ENCODE data around the gene P2RX4. TPM values are rescaled to one million over a fixed set of nuclear protein-coding genes. Genes with fewer than 3 reads are reported as not detected.
A peak's percentile ranks its signal among the peaks of the same experiment; 100 is the strongest.

P2RX4 gene
- total RNA-seq, 4 donors from 2014 or later = 42.9 to 248 (median 154) TPM

DNA sequence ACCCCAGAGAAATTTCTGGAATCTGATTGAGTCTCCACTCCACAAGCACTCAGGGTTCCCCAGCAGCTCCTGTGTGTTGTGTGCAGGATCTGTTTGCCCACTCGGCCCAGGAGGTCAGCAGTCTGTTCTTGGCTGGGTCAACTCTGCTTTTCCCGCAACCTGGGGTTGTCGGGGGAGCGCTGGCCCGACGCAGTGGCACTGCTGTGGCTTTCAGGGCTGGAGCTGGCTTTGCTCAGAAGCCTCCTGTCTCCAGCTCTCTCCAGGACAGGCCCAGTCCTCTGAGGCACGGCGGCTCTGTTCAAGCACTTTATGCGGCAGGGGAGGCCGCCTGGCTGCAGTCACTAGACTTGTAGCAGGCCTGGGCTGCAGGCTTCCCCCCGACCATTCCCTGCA, 23.7 kb downstream of the P2RX4 start:
- no peak for DNase-seq

DNA sequence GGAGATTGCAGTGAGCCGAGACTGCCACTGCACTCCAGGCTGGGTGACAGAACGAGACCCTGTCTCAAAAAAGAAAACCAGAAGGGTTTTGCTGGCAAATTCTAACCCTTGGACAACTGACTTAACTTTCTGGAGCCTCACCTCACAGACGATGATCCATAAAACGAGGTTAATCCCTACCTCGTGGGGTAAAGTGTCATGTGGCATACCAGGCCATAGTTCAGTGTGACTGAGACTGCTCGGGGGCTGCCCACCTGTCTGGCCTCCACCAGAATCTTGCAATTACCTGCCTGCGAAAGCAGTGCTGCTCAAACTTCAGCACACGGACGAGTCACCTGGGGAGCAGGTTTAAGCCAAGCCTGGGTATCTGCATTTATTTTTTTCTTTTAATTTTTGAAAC, 26.8 kb downstream of the P2RX4 start:
- no peak for DNase-seq
- Histone ChIP-seq H3K9me3 (no peaks in the 10 kb centered on the region), H3K4me3 (no peak overlapping the region), H3K27me3 (no peaks in the 10 kb centered on the region), H3K27ac (no peak overlapping the region), H3K36me3 (peaks cover 0 to 62% (median 0%) of the 10 kb centered on the region in 3 donors), H3K4me1 (peaks cover 0 to 32% (median 10%) of the 10 kb centered on the region in 4 donors)
- no peak for TF ChIP-seq POLR2A (IDR thresholded peaks at IDR 0.05)
- TF ChIP-seq, protein P1, sequence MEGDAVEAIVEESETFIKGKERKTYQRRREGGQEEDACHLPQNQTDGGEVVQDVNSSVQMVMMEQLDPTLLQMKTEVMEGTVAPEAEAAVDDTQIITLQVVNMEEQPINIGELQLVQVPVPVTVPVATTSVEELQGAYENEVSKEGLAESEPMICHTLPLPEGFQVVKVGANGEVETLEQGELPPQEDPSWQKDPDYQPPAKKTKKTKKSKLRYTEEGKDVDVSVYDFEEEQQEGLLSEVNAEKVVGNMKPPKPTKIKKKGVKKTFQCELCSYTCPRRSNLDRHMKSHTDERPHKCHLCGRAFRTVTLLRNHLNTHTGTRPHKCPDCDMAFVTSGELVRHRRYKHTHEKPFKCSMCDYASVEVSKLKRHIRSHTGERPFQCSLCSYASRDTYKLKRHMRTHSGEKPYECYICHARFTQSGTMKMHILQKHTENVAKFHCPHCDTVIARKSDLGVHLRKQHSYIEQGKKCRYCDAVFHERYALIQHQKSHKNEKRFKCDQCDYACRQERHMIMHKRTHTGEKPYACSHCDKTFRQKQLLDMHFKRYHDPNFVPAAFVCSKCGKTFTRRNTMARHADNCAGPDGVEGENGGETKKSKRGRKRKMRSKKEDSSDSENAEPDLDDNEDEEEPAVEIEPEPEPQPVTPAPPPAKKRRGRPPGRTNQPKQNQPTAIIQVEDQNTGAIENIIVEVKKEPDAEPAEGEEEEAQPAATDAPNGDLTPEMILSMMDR (IDR thresholded peaks at IDR 0.05) = no peak

More for the DNA sequence above, 23.7 kb downstream of the P2RX4 start:
- TF ChIP-seq, protein P1 (IDR thresholded peaks at IDR 0.05) = no peak
- H3K4me3 ChIP-seq = no peak overlapping the region
- H3K27ac ChIP-seq = no peak overlapping the region
- no peaks in the 10 kb centered on the region for H3K27me3 ChIP-seq
- H3K36me3 ChIP-seq = peaks cover 0 to 66% (median 0%) of the 10 kb centered on the region in 3 donors
- H3K4me1 ChIP-seq = peaks cover 0 to 19% (median 0%) of the 10 kb centered on the region in 4 donors
- no peaks in the 10 kb centered on the region for H3K9me3 ChIP-seq

DNA sequence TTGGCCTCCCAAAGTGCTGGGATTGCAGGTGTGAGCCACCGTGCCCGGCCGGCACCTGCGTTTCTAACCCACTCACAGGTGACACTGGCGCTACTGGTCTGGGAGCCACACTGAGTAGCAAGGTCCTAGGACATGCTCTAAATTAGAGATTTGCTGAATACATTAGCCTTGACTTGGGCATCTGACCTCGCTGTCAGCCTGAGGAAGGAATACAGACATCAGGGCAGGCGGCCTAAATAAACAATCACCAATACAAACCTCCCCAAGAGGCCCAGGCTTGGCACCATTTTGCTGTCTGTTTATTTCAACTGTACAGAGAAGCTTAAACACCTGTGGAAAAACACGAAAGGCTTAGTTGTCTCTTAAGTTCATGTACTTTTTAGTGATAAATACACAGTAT, 27.5 kb downstream of the P2RX4 start:
- H3K9me3 ChIP-seq = no peaks in the 10 kb centered on the region
- no peak overlapping the region for H3K4me3 ChIP-seq
- H3K36me3 ChIP-seq = peaks cover 0 to 56% (median 0%) of the 10 kb centered on the region in 3 donors
- DNase-seq = no peak
- no peak overlapping the region for H3K27ac ChIP-seq
- no peak for TF ChIP-seq POLR2A (IDR thresholded peaks at IDR 0.05)
- TF ChIP-seq, protein P1 (IDR thresholded peaks at IDR 0.05) = no peak
- H3K27me3 ChIP-seq = no peaks in the 10 kb centered on the region
- peaks cover 0 to 33% (median 10%) of the 10 kb centered on the region in 4 donors for H3K4me1 ChIP-seq

GRCh38 chr12:121238086-121238485, 28.2 kb downstream of the P2RX4 start:
- Histone ChIP-seq H3K27me3 (no peaks in the 10 kb centered on the region), H3K4me3 (no peak overlapping the region), H3K27ac (peak overlapping the region in 1 of 4 donors; percentile 75), H3K36me3 (peaks cover 0 to 49% (median 0%) of the 10 kb centered on the region in 3 donors), H3K4me1 (peaks cover 0 to 33% (median 10%) of the 10 kb centered on the region in 4 donors), H3K9me3 (no peaks in the 10 kb centered on the region)
- TF ChIP-seq, protein P1 (IDR thresholded peaks at IDR 0.05) = no peak
- no peak for DNase-seq

GRCh38 chr12:121238604-121239350, 28.8 kb downstream of the P2RX4 start:
- no peak for TF ChIP-seq POLR2A (IDR thresholded peaks at IDR 0.05)
- TF ChIP-seq, protein P1 (IDR thresholded peaks at IDR 0.05) = no peak
- Histone ChIP-seq H3K27me3 (no peaks in the 10 kb centered on the region), H3K27ac (peak overlapping the region; percentile 61 to 75 (median 64)), H3K4me1 (peaks cover 0 to 33% (median 10%) of the 10 kb centered on the region in 4 donors), H3K36me3 (peaks cover 0 to 48% (median 0%) of the 10 kb centered on the region in 3 donors), H3K4me3 (no peak overlapping the region), H3K9me3 (no peaks in the 10 kb centered on the region)
- no peak for DNase-seq
